ENCODE measurements around the gene MBTPS2.
"Not testable (repeated sequence)": the region's sequence is repeated elsewhere in the genome, so short reads cannot be mapped to it uniquely, and the experiment has no call there.

The MBTPS2 gene

GRCh38 chrX:21839334-21840192, at the start of gene MBTPS2:
Gene MBTPS2, plus strand, starts transcription at chrX:21839617. Its CDS starts 118 bp downstream, at chrX:21839735.
- DNase-seq, result peak; percentile 71 to 87

DNA sequence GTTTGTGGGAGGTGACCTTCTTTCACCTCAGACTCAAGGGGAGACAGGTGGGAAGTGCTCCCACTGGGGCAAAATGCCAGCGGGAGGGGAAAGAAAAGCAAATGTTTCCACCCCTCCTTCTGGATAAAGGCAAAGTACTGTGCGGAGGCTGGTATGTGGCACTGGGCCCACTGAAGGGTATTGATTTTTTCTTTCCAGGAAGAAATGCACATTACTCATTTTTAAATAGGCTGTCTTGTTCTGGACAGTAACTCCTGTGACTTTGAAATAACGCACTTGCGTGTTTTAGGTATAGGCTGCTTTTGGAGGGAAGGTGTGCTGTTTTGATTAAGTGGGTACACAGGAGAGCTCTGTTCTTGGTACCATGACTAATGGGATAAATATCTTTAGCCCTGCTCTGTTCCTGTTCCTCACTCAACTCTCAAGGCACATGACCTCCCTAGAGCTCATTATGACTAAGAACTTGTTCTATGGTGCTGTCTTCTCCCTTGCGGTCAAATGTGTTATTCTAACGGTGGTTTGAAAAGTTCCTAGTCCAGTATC, 40.7 kb upstream of the MBTPS2 start:
- DNase-seq, result no peak

DNA sequence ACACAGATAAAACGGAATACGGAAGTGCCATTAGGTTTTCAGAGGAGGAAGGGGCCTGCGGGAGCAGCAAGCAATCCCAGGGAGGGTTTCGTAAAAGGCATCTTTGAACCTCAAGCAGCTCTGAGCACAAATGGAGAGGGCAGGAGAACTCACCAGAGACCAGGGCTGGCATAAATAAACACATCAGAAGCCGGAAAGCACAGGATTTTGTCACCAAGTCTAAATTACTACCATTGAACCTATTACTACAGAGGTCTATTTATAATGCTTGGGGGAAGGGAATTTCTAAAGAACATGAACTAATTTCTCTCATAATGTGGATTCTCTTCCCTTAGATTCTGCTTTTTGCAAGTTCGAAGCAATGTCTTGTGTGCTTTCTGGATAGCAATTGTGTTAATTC, 39.6 kb upstream of the MBTPS2 start:
- peak; percentile 4 to 9 for DNase-seq

GRCh38 chrX:21800344-21800770, 39.1 kb upstream of the MBTPS2 start:
- no peak for DNase-seq

GRCh38 chrX:21802054-21802670, 37.3 kb upstream of the MBTPS2 start:
- no peak for DNase-seq

DNA sequence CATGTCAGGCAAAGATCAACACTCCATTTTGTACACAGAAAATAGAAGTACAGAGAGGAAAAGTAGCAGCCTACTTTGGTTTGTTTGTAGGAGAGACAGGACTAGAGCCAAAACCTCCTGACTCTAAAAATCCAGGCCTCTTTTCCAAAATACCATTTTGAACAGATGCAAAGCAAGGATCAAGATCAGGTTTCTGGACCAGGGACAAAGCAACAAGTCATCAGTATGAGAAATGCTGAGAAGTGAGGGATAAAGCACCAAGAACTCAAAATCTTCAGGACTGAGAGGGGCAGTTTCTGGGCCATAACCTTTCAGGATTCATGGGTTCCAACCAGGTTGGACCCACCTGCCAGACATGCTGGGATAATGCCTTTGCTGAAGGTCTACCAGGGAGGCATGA, 36.6 kb upstream of the MBTPS2 start:
- no peak for DNase-seq

- DNase-seq, result peak; percentile 33
Measured at GRCh38 chrX:21806691-21807090, 32.7 kb upstream of the MBTPS2 start.

DNA sequence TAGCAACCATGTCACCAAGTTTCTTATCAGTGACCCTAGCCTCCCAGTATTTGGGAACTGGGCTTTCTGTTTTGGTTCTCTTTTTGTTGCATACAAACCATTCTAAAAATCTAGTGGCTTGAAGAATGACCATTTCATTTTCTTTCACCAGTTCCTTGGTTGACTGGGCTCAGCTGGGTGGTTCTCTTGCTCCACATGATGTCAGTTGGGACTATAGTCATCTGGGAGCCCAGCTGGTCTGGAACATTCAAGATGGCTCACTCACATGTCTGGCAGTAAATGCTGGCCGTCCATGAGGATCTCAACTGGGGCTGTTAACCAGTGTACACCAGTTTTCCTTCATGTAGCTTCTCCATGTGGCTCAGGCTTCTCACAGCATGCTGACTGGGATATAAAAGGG, 27.6 kb upstream of the MBTPS2 start:
- DNase-seq, result no peak

GRCh38 chrX:21812628-21813027, 26.8 kb upstream of the MBTPS2 start:
- DNase-seq, result no peak

GRCh38 chrX:21813612-21814368, 25.6 kb upstream of the MBTPS2 start:
- DNase-seq, result no peak

- no peak for DNase-seq
Measured at GRCh38 chrX:21816136-21816535, 23.3 kb upstream of the MBTPS2 start.

DNA sequence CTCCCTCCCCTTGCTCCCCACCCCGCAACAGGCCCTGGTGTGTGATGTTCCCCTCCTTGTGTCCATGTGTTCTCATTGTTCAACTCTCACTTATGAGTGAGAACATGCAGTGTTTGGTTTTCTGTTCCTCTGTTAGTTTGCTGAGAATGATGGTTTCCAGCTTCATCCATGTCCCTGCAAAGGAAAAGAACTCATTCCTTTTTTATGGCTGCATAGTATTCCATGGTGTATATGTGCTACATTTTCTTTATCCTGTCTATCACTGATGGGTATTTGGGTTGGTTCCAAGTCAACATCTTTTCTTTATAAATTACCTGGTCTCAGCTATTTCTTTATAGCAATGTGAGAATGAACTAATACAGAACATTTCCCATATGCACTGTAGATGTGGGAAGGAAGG, 19.2 kb upstream of the MBTPS2 start:
- not testable (repeated sequence) for DNase-seq

DNA sequence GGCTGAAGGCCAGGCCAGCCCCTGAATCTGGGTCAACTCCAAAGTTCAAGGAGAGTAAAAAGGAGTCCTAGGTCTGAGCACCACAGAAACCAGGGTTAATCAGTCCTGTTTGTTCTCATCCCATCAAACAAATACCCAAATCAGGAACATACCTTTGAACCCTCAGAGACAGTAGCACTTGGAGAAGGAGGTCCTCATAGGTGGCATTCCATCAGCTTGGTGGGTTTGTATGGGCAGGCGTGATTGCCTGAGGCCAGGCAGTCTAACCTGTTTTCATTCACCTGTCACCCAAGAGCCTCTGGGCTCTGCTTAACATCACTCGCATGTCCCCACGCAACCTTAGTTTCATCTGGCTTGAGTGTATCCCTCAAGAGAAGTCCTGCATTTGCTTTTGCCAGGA, 17.5 kb upstream of the MBTPS2 start:
- no peak for DNase-seq

DNA sequence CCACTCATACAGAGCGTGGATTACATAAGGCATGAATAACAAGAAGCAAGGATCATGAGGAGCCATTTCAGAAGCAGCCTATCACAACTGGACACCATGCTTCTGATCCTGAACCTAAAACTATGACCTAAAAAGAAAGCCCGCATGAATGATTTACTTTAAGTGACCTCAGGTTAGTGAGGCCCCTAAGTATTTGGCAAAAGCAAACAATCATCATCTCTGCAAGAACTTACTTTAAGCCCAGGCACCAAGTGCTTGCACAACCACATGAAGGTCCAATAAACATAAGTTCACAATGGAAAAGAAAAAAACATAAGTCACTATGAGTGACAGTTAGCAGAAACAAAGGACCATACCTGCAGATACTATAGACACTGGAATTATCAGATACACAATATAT, 7.9 kb upstream of the MBTPS2 start:
- DNase-seq, result no peak

- no peak for DNase-seq
Measured at GRCh38 chrX:21837056-21837455, 2.4 kb upstream of the MBTPS2 start.

GRCh38 chrX:21838937-21839333, 482 bp upstream of the MBTPS2 start:
- DNase-seq, result no peak

DNA sequence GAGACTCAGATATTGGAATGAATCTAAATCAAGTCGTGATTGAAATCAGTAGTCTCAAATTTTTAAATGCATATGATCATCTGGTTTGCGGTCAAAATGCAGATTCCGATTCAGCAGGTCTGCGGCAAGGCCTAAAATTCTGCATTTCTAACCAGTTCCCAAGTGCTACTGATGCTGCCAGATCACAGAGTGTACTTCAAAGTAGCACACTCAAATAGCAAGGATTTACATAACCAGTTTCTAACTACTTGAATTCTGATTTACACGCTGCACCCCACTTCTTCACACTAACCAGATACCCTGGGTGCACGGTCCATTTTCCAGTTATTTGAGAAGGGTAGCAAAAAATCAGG, 752 bp downstream of the MBTPS2 start:
- peak in 1 of 2 donors; percentile 0 for DNase-seq

DNA sequence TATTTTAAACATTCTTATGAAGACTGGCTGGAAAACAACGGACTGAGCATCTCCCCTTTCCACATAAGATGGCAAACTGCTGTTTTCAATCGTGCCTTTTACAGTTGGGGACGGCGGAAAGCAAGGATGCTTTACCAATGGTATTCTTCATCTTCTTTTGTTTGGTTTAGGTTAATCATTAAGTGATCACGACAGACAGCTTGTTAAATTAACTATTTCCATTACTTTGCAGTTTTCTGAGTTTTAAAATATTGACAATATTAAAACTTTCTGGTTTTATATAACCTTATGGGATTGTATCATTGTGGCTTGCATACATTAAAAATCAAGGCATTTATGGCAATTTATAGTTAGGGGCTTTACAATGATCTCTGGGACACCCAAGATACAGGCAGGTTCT, 3.8 kb downstream of the MBTPS2 start:
- DNase-seq, result no peak

- no peak for DNase-seq
Measured at GRCh38 chrX:21845096-21845495, 5.7 kb downstream of the MBTPS2 start.

DNA sequence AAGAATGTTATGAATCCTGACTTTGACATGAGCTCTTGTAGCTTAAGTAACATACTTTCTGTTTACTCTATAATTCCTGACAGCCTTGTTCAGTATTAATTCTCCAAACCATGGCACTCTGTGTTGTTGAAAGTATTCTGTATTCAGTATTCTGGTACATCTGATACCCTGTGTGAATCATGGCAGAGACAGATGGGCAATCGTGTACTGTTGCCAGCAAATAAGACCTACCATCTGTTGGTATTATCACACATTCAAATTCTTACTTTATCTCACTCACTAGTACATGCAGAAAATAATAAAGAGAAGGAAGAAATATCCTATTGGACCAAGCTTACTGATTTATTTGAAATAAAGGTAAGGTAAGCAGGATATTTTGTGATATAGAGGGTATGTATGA, 7.9 kb downstream of the MBTPS2 start:
- no peak for DNase-seq

DNA sequence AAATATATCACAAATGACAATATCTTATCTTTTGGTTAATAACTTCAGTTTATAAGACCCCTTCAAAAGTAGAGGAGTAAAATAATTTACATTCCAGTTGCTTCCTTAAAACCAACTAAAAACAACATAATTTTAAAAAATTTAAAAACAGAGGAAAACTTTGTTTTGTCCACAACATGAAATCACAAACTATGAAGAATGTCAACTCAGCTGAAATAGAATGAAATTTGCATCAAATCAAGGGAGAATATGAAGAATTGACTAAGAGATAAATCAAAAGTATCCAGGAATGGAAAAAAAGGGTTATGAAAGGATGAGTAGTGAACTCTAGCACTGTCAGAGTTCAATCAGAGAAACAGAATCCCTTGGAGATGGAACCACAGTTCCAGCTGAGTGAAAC, 14.2 kb downstream of the MBTPS2 start:
- no peak for DNase-seq

DNA sequence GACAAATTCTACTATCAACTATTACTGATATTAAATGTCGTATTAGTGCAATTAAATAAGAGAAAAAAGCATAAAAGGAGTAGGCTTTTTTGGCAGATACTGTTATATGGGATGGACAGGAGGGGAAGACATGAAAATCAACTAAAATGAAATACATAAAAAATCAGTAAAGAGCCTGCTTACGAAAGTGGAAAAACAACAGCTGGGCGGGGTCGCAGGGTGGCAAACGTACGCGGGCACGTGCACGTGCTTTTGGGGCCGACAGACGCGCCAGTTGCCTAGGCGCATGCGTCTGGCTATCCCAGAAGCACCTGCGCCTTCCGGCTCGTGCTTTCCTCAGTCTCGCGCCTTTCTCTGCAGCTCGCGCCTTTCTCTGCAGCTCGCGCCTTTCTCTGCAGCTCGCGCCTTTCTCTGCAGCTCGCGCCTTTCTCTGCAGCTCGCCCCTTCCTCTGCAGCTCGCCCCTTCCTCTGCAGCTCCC, 16.6 kb downstream of the MBTPS2 start, which contains the start of gene YY2:
TSS of gene YY2 (plus strand) at position 51 of the 479 bp plus-strand sequence. CDS start 498 bp downstream, outside the sequence.
- DNase-seq, result no peak

DNA sequence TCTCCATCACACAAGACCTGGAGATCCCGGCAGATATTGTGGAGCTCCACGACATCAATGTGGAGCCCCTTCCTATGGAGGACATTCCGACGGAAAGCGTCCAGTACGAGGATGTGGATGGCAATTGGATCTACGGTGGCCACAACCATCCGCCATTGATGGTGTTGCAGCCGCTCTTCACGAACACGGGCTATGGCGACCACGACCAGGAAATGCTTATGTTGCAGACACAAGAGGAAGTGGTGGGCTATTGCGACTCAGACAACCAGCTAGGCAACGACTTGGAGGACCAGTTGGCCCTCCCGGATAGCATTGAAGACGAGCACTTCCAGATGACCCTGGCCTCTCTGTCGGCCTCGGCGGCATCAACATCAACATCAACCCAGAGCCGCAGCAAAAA, 17.1 kb downstream of the MBTPS2 start:
- DNase-seq, result no peak
